ENCODE data around the gene C9.

C9 gene

GRCh38 chr5:39262981-39263380, 101.3 kb downstream of the C9 start:
- no peak for TF ChIP-seq ZNF274 (IDR thresholded peaks at IDR 0.05; ENCODE audit: low read depth, low read length)
- TF ChIP-seq YY1 (IDR thresholded peaks at IDR 0.05; ENCODE audit: insufficient read depth, insufficient read length), result no peak
- TF ChIP-seq SUZ12 (IDR thresholded peaks at IDR 0.05; ENCODE audit: extremely low read depth, insufficient read depth, insufficient read length), result no peak
- H3K9ac ChIP-seq (ENCODE audit: insufficient read length, low read depth), result no peak overlapping the region
- no peak for DNase-seq (ENCODE audit: low read depth, low spot score)
- H3K27me3 ChIP-seq (ENCODE audit: insufficient read depth, insufficient read length), result no peaks in the 10 kb centered on the region
- H3K36me3 ChIP-seq (ENCODE audit: insufficient read depth, insufficient read length, low read length), result no peaks in the 10 kb centered on the region
- no peaks in the 10 kb centered on the region for H3K4me1 ChIP-seq (ENCODE audit: insufficient read depth, insufficient read length)
- no peaks in the 10 kb centered on the region for H3K9me3 ChIP-seq (ENCODE audit: insufficient read depth, low read length)
- H3K4me3 ChIP-seq (ENCODE audit: insufficient read length, low read depth), result no peak overlapping the region

GRCh38 chr5:39260095-39260494, 104.2 kb downstream of the C9 start:
- no peak for TF ChIP-seq SUZ12 (IDR thresholded peaks at IDR 0.05; ENCODE audit: extremely low read depth, insufficient read depth, insufficient read length)
- Histone ChIP-seq H3K9me3 (ENCODE audit: insufficient read depth, low read length) (no peaks in the 10 kb centered on the region), H3K9ac (ENCODE audit: insufficient read length, low read depth) (no peak overlapping the region), H3K27me3 (ENCODE audit: insufficient read depth, insufficient read length) (no peaks in the 10 kb centered on the region), H3K36me3 (ENCODE audit: insufficient read depth, insufficient read length, low read length) (no peaks in the 10 kb centered on the region), H3K4me3 (ENCODE audit: insufficient read length, low read depth) (no peak overlapping the region), H3K4me1 (ENCODE audit: insufficient read depth, insufficient read length) (no peaks in the 10 kb centered on the region)
- DNase-seq (ENCODE audit: low read depth, low spot score), result no peak

- Histone ChIP-seq H3K36me3 (ENCODE audit: insufficient read depth, insufficient read length, low read length) (no peaks in the 10 kb centered on the region), H3K4me1 (ENCODE audit: insufficient read depth, insufficient read length) (no peaks in the 10 kb centered on the region), H3K27me3 (ENCODE audit: insufficient read depth, insufficient read length) (no peaks in the 10 kb centered on the region), H3K9ac (ENCODE audit: insufficient read length, low read depth) (no peak overlapping the region), H3K9me3 (ENCODE audit: insufficient read depth, low read length) (no peaks in the 10 kb centered on the region), H3K4me3 (ENCODE audit: insufficient read length, low read depth) (no peak overlapping the region)
- DNase-seq (ENCODE audit: low read depth, low spot score), result no peak
- no peak for TF ChIP-seq YY1 (IDR thresholded peaks at IDR 0.05; ENCODE audit: insufficient read depth, insufficient read length)
- TF ChIP-seq ZNF274 (IDR thresholded peaks at IDR 0.05; ENCODE audit: low read depth, low read length), result no peak
- TF ChIP-seq SUZ12 (IDR thresholded peaks at IDR 0.05; ENCODE audit: extremely low read depth, insufficient read depth, insufficient read length), result no peak
These were observed 106.7 kb downstream of the C9 start for GRCh38 chr5:39257554-39257953.

- no peak for TF ChIP-seq SUZ12 (IDR thresholded peaks at IDR 0.05; ENCODE audit: extremely low read depth, insufficient read depth, insufficient read length)
- TF ChIP-seq YY1 (IDR thresholded peaks at IDR 0.05; ENCODE audit: insufficient read depth, insufficient read length), result no peak
- TF ChIP-seq ZNF274 (IDR thresholded peaks at IDR 0.05; ENCODE audit: low read depth, low read length), result no peak
- DNase-seq (ENCODE audit: low read depth, low spot score), result no peak
These were observed 107.6 kb downstream of the C9 start for GRCh38 chr5:39256477-39257235.

GRCh38 chr5:39255406-39255805, 108.9 kb downstream of the C9 start:
- H3K27me3 ChIP-seq (ENCODE audit: insufficient read depth, insufficient read length), result no peaks in the 10 kb centered on the region
- no peaks in the 10 kb centered on the region for H3K9me3 ChIP-seq (ENCODE audit: insufficient read depth, low read length)
- DNase-seq (ENCODE audit: low read depth, low spot score), result no peak
- H3K4me3 ChIP-seq (ENCODE audit: insufficient read length, low read depth), result no peak overlapping the region
- TF ChIP-seq SUZ12 (IDR thresholded peaks at IDR 0.05; ENCODE audit: extremely low read depth, insufficient read depth, insufficient read length), result no peak
- no peak for TF ChIP-seq YY1 (IDR thresholded peaks at IDR 0.05; ENCODE audit: insufficient read depth, insufficient read length)
- no peak for TF ChIP-seq ZNF274 (IDR thresholded peaks at IDR 0.05; ENCODE audit: low read depth, low read length)
- no peaks in the 10 kb centered on the region for H3K36me3 ChIP-seq (ENCODE audit: insufficient read depth, insufficient read length, low read length)
- no peak overlapping the region for H3K9ac ChIP-seq (ENCODE audit: insufficient read length, low read depth)
- no peaks in the 10 kb centered on the region for H3K4me1 ChIP-seq (ENCODE audit: insufficient read depth, insufficient read length)

More at GRCh38 chr5:39256477-39257235, 107.6 kb downstream of the C9 start:
- Histone ChIP-seq H3K9me3 (ENCODE audit: insufficient read depth, low read length) (no peaks in the 10 kb centered on the region), H3K9ac (ENCODE audit: insufficient read length, low read depth) (no peak overlapping the region), H3K36me3 (ENCODE audit: insufficient read depth, insufficient read length, low read length) (no peaks in the 10 kb centered on the region), H3K27me3 (ENCODE audit: insufficient read depth, insufficient read length) (no peaks in the 10 kb centered on the region), H3K4me1 (ENCODE audit: insufficient read depth, insufficient read length) (no peaks in the 10 kb centered on the region), H3K4me3 (ENCODE audit: insufficient read length, low read depth) (no peak overlapping the region)

GRCh38 chr5:39254671-39255070, 109.6 kb downstream of the C9 start:
- no peaks in the 10 kb centered on the region for H3K4me1 ChIP-seq (ENCODE audit: insufficient read depth, insufficient read length)
- no peak overlapping the region for H3K4me3 ChIP-seq (ENCODE audit: insufficient read length, low read depth)
- no peaks in the 10 kb centered on the region for H3K36me3 ChIP-seq (ENCODE audit: insufficient read depth, insufficient read length, low read length)
- no peaks in the 10 kb centered on the region for H3K9me3 ChIP-seq (ENCODE audit: insufficient read depth, low read length)
- H3K9ac ChIP-seq (ENCODE audit: insufficient read length, low read depth), result no peak overlapping the region
- TF ChIP-seq YY1 (IDR thresholded peaks at IDR 0.05; ENCODE audit: insufficient read depth, insufficient read length), result no peak
- TF ChIP-seq SUZ12 (IDR thresholded peaks at IDR 0.05; ENCODE audit: extremely low read depth, insufficient read depth, insufficient read length), result no peak
- TF ChIP-seq ZNF274 (IDR thresholded peaks at IDR 0.05; ENCODE audit: low read depth, low read length), result no peak
- DNase-seq (ENCODE audit: low read depth, low spot score), result no peak
- H3K27me3 ChIP-seq (ENCODE audit: insufficient read depth, insufficient read length), result no peaks in the 10 kb centered on the region

- Histone ChIP-seq H3K36me3 (ENCODE audit: insufficient read depth, insufficient read length, low read length) (no peaks in the 10 kb centered on the region), H3K9ac (ENCODE audit: insufficient read length, low read depth) (no peak overlapping the region), H3K27me3 (ENCODE audit: insufficient read depth, insufficient read length) (no peaks in the 10 kb centered on the region), H3K9me3 (ENCODE audit: insufficient read depth, low read length) (no peaks in the 10 kb centered on the region), H3K4me1 (ENCODE audit: insufficient read depth, insufficient read length) (no peaks in the 10 kb centered on the region), H3K4me3 (ENCODE audit: insufficient read length, low read depth) (no peak overlapping the region)
- DNase-seq (ENCODE audit: low read depth, low spot score), result no peak
- TF ChIP-seq ZNF274 (IDR thresholded peaks at IDR 0.05; ENCODE audit: low read depth, low read length) (no peak), YY1 (IDR thresholded peaks at IDR 0.05; ENCODE audit: insufficient read depth, insufficient read length) (no peak), SUZ12 (IDR thresholded peaks at IDR 0.05; ENCODE audit: extremely low read depth, insufficient read depth, insufficient read length) (no peak)
These were observed 111.1 kb downstream of the C9 start for GRCh38 chr5:39253196-39253595.
